GM18507 (cell line): ENCODE measurements around the gene CCNG2.
A peak's percentile ranks its signal among the peaks of the same experiment; 100 is the strongest.
"Not testable (repeated sequence)": the region's sequence is repeated elsewhere in the genome, so short reads cannot be mapped to it uniquely, and the experiment has no call there.

Experiments used
- DNase-seq: peaks from one replicate; pipeline ENCODE4 v3.0.0; 2011; ENCODE audit warnings: low read depth; ENCODE audit not compliant: insufficient read length; ENCODE audit errors: extremely low spot score
- FAIRE-seq: peaks from 2 replicates; lab custom pipeline; 2011; peaks lifted over from hg19 to GRCh38; lab: Jason Lieb, UNC

CCNG2 gene

GRCh38 chr4:77156912-77157858 is at the start of gene CCNG2:
Gene CCNG2, plus strand, starts transcription at chr4:77157207. Its CDS starts 1,326 bp downstream, at chr4:77158533.
- DNase-seq, result peak; percentile 53
- no peak for FAIRE-seq

DNA sequence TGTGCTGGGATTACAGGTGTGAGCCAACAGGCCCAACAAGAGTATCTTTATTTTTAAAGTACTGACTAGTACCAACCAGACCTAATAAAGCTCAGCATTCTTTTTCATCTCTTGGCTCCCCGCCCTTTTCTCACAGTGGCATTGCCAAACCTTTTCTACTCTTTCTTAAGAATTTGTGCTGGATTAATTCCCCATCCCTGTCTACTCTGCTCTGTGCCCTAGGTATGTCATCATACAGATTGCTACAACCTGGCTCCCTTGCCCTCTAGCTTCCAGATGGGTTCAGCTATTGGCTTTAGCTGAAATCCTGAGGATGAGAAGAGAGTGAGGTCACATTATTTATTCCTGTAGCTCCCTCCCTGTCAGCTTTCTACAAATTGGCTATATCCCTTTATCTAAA is 46.3 kb upstream of the CCNG2 start:
- FAIRE-seq, result no peak
- DNase-seq, result no peak

- FAIRE-seq, result no peak
Measured at GRCh38 chr4:77113069-77113468, 43.9 kb upstream of the CCNG2 start.

GRCh38 chr4:77117721-77118120 is 39.3 kb upstream of the CCNG2 start:
- no peak for DNase-seq
- FAIRE-seq, result no peak

More at GRCh38 chr4:77113069-77113468, 43.9 kb upstream of the CCNG2 start:
- DNase-seq, result no peak

DNA sequence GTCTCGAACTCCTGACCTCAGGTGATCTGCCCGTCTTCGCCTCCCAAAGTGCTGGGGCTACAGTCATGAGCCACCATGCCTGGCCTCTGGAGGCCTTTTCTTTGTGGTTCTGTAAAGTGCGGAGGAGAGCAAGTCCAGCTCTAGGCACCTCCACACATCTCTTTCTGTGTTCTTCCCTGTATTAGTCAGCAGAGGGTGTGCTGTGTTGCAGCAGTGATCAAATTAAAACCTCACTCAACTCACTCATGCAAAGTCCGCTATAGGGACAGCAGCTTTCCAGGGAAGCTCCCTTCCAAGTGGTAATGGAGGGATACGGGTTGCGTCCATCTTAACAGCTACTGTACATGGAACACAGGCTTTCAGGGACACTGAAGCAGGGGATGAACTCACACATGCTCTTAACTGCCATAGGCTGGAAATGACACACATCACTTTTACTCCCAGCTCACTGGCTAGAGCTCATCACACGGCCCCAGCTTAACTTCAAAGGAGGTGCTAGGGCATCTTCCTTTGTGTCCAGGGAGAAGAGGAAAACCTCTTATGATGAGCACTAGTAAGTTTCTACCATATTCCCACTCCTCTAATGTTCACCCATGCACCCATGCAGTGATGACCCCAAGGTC is 36.0 kb upstream of the CCNG2 start:
- FAIRE-seq (peak; percentile 59), DNase-seq (peak; percentile 23)

- no peak for FAIRE-seq
- no peak for DNase-seq
Measured at GRCh38 chr4:77121736-77122240, 35.2 kb upstream of the CCNG2 start.

- DNase-seq, result no peak
- no peak for FAIRE-seq
Measured at GRCh38 chr4:77122656-77123055, 34.4 kb upstream of the CCNG2 start.

GRCh38 chr4:77123411-77123810 is 33.6 kb upstream of the CCNG2 start:
- peak; percentile 64 for FAIRE-seq
- DNase-seq, result no peak

- DNase-seq (no peak), FAIRE-seq (no peak)
Measured at GRCh38 chr4:77124576-77124975, 32.4 kb upstream of the CCNG2 start.

DNA sequence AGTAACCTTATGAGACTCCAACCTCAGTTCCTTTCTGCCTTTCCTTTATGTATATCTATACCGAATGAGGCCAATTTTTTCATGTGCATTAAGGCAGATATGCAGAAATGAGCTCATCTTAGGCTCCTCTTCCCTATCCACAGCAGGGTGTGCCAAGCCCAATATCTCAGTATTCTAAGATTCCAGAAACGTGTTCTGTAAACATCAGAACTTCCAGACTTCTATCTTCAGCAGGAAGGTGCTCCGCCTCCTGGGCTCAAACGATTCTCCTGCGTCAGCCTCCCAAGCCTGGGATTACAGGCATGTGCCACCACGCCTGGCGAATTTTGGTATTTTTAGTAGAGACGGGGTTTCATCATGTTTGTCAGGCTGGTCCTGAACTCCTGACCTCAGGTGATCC is 31.0 kb upstream of the CCNG2 start:
- no peak for DNase-seq
- no peak for FAIRE-seq

- FAIRE-seq (peak; percentile 56), DNase-seq (peak; percentile 28)
Measured at GRCh38 chr4:77126809-77127208, 30.2 kb upstream of the CCNG2 start.

GRCh38 chr4:77127215-77127614 is 29.8 kb upstream of the CCNG2 start:
- FAIRE-seq (no peak), DNase-seq (no peak)

GRCh38 chr4:77127837-77128621 is 29.0 kb upstream of the CCNG2 start:
- FAIRE-seq, result no peak

GRCh38 chr4:77132652-77133312 is 24.2 kb upstream of the CCNG2 start:
- FAIRE-seq (no peak), DNase-seq (no peak)

More at GRCh38 chr4:77127837-77128621, 29.0 kb upstream of the CCNG2 start:
- no peak for DNase-seq

- DNase-seq, FAIRE-seq: not testable (repeated sequence)
Measured at GRCh38 chr4:77137448-77137847, 19.6 kb upstream of the CCNG2 start.

DNA sequence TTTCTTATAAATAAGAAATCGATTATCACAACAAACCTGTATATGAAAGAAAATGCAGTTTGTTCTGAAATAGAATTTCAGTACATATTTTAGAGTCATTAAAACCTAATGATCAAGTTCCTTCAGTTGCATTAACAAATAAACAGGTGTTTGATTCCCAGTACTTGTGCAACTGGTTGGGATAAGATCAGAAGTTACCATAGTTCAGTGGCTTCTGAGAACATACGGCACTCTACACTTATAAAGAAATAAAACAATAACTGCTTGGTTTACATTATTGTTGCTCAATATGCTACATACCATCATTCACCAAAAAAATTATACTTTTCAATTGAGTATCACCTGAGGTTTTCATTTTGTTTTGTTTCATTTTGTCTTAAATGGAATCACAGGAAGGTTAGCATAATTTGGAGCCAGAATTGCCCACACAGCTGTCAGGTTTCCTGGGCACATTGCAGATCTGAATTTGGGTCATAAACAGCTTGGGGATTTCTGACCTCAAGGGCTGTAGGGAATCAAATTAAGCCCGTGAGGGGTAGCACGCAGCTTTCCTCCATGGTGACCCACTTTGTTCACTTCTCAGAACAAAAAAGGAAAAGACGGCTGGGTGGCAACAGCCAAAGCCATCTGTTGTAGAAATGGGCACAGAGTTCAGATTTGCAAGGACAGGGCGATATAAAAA is 14.9 kb upstream of the CCNG2 start:
- FAIRE-seq, result no peak
- no peak for DNase-seq

GRCh38 chr4:77142646-77143028 is 14.4 kb upstream of the CCNG2 start:
- no peak for DNase-seq
- no peak for FAIRE-seq

- FAIRE-seq (no peak), DNase-seq (no peak)
Measured at GRCh38 chr4:77143091-77143490, 13.9 kb upstream of the CCNG2 start.

- DNase-seq, result no peak
- FAIRE-seq, result no peak
Measured at GRCh38 chr4:77145842-77146185, 11.2 kb upstream of the CCNG2 start.
